ENCODE measurements around the gene TM2D3. TPM values are rescaled to one million over a fixed set of nuclear protein-coding genes. Genes with fewer than 3 reads are reported as not detected.
A peak's percentile ranks its signal among the peaks of the same experiment; 100 is the strongest.

The TM2D3 gene
- total and polyA plus RNA-seq, 2 experiments from 2014 or later = 26.2 to 36.6 TPM

- no peaks in the 10 kb centered on the region for H3K36me3 Mint-ChIP-seq (ENCODE audit: low read depth)
- Histone ChIP-seq H3K4me3 (no peak overlapping the region), H3K79me2 (replicated peaks; ENCODE audit: insufficient read depth) (no peaks in the 10 kb centered on the region), H4K20me1 (replicated peaks; ENCODE audit: insufficient read depth) (no peaks in the 10 kb centered on the region), H3K4me2 (no peak overlapping the region), H3K4me1 (ENCODE audit: insufficient read depth) (no peaks in the 10 kb centered on the region), H3K36me3 (ENCODE audit: insufficient read depth) (no peaks in the 10 kb centered on the region), H3K27ac (ENCODE audit: low read depth) (no peak overlapping the region), H2AFZ (peak overlapping the region; percentile 5; the same call in 1 of the 2 replicates), H3K9me2 (ENCODE audit: insufficient read depth) (no peaks in the 10 kb centered on the region), H3K27me3 (ENCODE audit: insufficient read depth) (no peaks in the 10 kb centered on the region), H3F3A (replicated peaks; ENCODE audit: low read depth) (no peaks in the 10 kb centered on the region)
- no peaks in the 10 kb centered on the region; the same call in 2 of the 3 replicates for H3K4me1 Mint-ChIP-seq
- H3K27ac Mint-ChIP-seq = no peak overlapping the region
- DNase-seq (ENCODE audit: low spot score) = no peak
- ATAC-seq = no peak
- peaks cover 1% of the 10 kb centered on the region for H3K27me3 Mint-ChIP-seq (ENCODE audit: insufficient read depth, low read depth, poor library complexity)
- TF ChIP-seq EZH2 (IDR thresholded peaks at IDR 0.05; ENCODE audit: low read depth, unreplicated experiment) = no peak
- TF ChIP-seq STAT1 (IDR thresholded peaks at IDR 0.05; ENCODE audit: unreplicated experiment) = no peak
- no peak for TF ChIP-seq EZH2phosphoT487 (IDR thresholded peaks at IDR 0.05; ENCODE audit: unreplicated experiment)
- TF ChIP-seq, protein P1, sequence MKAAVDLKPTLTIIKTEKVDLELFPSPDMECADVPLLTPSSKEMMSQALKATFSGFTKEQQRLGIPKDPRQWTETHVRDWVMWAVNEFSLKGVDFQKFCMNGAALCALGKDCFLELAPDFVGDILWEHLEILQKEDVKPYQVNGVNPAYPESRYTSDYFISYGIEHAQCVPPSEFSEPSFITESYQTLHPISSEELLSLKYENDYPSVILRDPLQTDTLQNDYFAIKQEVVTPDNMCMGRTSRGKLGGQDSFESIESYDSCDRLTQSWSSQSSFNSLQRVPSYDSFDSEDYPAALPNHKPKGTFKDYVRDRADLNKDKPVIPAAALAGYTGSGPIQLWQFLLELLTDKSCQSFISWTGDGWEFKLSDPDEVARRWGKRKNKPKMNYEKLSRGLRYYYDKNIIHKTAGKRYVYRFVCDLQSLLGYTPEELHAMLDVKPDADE (IDR thresholded peaks at IDR 0.05) = no peak
- TF ChIP-seq, protein P2, sequence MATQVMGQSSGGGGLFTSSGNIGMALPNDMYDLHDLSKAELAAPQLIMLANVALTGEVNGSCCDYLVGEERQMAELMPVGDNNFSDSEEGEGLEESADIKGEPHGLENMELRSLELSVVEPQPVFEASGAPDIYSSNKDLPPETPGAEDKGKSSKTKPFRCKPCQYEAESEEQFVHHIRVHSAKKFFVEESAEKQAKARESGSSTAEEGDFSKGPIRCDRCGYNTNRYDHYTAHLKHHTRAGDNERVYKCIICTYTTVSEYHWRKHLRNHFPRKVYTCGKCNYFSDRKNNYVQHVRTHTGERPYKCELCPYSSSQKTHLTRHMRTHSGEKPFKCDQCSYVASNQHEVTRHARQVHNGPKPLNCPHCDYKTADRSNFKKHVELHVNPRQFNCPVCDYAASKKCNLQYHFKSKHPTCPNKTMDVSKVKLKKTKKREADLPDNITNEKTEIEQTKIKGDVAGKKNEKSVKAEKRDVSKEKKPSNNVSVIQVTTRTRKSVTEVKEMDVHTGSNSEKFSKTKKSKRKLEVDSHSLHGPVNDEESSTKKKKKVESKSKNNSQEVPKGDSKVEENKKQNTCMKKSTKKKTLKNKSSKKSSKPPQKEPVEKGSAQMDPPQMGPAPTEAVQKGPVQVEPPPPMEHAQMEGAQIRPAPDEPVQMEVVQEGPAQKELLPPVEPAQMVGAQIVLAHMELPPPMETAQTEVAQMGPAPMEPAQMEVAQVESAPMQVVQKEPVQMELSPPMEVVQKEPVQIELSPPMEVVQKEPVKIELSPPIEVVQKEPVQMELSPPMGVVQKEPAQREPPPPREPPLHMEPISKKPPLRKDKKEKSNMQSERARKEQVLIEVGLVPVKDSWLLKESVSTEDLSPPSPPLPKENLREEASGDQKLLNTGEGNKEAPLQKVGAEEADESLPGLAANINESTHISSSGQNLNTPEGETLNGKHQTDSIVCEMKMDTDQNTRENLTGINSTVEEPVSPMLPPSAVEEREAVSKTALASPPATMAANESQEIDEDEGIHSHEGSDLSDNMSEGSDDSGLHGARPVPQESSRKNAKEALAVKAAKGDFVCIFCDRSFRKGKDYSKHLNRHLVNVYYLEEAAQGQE (IDR thresholded peaks at IDR 0.05; ENCODE audit: unreplicated experiment) = no peak
- no peak for TF ChIP-seq NANOG (IDR thresholded peaks at IDR 0.05; ENCODE audit: borderline replicate concordance)
- TF ChIP-seq, protein P3, sequence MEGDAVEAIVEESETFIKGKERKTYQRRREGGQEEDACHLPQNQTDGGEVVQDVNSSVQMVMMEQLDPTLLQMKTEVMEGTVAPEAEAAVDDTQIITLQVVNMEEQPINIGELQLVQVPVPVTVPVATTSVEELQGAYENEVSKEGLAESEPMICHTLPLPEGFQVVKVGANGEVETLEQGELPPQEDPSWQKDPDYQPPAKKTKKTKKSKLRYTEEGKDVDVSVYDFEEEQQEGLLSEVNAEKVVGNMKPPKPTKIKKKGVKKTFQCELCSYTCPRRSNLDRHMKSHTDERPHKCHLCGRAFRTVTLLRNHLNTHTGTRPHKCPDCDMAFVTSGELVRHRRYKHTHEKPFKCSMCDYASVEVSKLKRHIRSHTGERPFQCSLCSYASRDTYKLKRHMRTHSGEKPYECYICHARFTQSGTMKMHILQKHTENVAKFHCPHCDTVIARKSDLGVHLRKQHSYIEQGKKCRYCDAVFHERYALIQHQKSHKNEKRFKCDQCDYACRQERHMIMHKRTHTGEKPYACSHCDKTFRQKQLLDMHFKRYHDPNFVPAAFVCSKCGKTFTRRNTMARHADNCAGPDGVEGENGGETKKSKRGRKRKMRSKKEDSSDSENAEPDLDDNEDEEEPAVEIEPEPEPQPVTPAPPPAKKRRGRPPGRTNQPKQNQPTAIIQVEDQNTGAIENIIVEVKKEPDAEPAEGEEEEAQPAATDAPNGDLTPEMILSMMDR (conservative IDR thresholded peaks at IDR 0.05; ENCODE audit: low read depth in 2 of 2) = no peak
- no peak for TF ChIP-seq ZNF331 (CRISPR knock-in tag; IDR thresholded peaks at IDR 0.05; ENCODE audit: low read depth)
- TF ChIP-seq CREB1 (CRISPR knock-in tag; IDR thresholded peaks at IDR 0.05; ENCODE audit: low read depth) = no peak
- no peak for TF ChIP-seq POLR2AphosphoS5 (IDR thresholded peaks at IDR 0.05; ENCODE audit: low read depth)
- no peak for TF ChIP-seq ZNF114 (CRISPR knock-in tag; IDR thresholded peaks at IDR 0.05)
- no peak for TF ChIP-seq JUNB (IDR thresholded peaks at IDR 0.05; ENCODE audit: unreplicated experiment)
- TF ChIP-seq, protein P4, sequence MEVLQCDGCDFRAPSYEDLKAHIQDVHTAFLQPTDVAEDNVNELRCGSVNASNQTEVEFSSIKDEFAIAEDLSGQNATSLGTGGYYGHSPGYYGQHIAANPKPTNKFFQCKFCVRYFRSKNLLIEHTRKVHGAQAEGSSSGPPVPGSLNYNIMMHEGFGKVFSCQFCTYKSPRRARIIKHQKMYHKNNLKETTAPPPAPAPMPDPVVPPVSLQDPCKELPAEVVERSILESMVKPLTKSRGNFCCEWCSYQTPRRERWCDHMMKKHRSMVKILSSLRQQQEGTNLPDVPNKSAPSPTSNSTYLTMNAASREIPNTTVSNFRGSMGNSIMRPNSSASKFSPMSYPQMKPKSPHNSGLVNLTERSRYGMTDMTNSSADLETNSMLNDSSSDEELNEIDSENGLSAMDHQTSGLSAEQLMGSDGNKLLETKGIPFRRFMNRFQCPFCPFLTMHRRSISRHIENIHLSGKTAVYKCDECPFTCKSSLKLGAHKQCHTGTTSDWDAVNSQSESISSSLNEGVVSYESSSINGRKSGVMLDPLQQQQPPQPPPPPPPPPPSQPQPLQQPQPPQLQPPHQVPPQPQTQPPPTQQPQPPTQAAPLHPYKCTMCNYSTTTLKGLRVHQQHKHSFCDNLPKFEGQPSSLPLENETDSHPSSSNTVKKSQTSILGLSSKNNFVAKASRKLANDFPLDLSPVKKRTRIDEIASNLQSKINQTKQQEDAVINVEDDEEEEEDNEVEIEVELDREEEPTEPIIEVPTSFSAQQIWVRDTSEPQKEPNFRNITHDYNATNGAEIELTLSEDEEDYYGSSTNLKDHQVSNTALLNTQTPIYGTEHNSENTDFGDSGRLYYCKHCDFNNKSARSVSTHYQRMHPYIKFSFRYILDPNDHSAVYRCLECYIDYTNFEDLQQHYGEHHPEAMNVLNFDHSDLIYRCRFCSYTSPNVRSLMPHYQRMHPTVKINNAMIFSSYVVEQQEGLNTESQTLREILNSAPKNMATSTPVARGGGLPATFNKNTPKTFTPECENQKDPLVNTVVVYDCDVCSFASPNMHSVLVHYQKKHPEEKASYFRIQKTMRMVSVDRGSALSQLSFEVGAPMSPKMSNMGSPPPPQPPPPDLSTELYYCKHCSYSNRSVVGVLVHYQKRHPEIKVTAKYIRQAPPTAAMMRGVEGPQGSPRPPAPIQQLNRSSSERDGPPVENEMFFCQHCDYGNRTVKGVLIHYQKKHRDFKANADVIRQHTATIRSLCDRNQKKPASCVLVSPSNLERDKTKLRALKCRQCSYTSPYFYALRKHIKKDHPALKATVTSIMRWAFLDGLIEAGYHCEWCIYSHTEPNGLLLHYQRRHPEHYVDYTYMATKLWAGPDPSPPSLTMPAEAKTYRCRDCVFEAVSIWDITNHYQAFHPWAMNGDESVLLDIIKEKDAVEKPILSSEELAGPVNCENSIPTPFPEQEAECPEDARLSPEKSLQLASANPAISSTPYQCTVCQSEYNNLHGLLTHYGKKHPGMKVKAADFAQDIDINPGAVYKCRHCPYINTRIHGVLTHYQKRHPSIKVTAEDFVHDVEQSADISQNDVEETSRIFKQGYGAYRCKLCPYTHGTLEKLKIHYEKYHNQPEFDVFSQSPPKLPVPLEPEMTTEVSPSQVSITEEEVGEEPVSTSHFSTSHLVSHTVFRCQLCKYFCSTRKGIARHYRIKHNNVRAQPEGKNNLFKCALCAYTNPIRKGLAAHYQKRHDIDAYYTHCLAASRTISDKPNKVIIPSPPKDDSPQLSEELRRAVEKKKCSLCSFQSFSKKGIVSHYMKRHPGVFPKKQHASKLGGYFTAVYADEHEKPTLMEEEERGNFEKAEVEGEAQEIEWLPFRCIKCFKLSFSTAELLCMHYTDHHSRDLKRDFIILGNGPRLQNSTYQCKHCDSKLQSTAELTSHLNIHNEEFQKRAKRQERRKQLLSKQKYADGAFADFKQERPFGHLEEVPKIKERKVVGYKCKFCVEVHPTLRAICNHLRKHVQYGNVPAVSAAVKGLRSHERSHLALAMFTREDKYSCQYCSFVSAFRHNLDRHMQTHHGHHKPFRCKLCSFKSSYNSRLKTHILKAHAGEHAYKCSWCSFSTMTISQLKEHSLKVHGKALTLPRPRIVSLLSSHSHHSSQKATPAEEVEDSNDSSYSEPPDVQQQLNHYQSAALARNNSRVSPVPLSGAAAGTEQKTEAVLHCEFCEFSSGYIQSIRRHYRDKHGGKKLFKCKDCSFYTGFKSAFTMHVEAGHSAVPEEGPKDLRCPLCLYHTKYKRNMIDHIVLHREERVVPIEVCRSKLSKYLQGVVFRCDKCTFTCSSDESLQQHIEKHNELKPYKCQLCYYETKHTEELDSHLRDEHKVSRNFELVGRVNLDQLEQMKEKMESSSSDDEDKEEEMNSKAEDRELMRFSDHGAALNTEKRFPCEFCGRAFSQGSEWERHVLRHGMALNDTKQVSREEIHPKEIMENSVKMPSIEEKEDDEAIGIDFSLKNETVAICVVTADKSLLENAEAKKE (CRISPR knock-in tag; IDR thresholded peaks at IDR 0.05) = no peak
- H3K9me3 Mint-ChIP-seq = peaks cover 9% of the 10 kb centered on the region; the same call in 1 of the 3 replicates
- no peak overlapping the region for H3K4me3 Mint-ChIP-seq
Measured at GRCh38 chr15:101597360-101597928, 54.7 kb downstream of the TM2D3 start.

All from GM23338 (cell line).